Spleen (tissue), 11 donors: Measurements from ENCODE around the gene BLOC1S4. TPM values are rescaled to one million over a fixed set of nuclear protein-coding genes. Genes with fewer than 3 reads are reported as not detected.

ENCODE experiments used
- DNase-seq: peaks from one replicate; pipeline ENCODE4 v3.0.0-alpha.2; 2020
- H3K27ac ChIP-seq, 8 donors: fragments of 200-600 bp; sonication (generic) in 7 of 8; 1 replicate in 4 of 8; 2 replicates in 4 of 8; pipeline versions ENCODE4 v1.5.0 to v1.8.0; 2016 to 2021; ENCODE audit warnings: inconsistent platforms in 4 of 8, mild to moderate bottlenecking in 4 of 8, moderate library complexity in 1 of 8
- H3K27me3 ChIP-seq, 7 donors: fragments of 200-600 bp; sonication (generic) in 6 of 7; replicated peaks in 1 of 7; 1 replicate in 4 of 7; 2 replicates in 3 of 7; pipeline versions ENCODE4 v1.5.0 to v1.8.0; 2016 to 2021; ENCODE audit warnings: inconsistent platforms in 3 of 7, mild to moderate bottlenecking in 1 of 7
- H3K36me3 ChIP-seq, 6 donors: fragments of 200-600 bp; sonication (generic) in 5 of 6; 1 replicate in 4 of 6; 2 replicates in 2 of 6; pipeline versions ENCODE4 v1.5.0 to v1.8.0; 2016 to 2021; ENCODE audit warnings: inconsistent platforms in 2 of 6
- H3K4me1 ChIP-seq, 6 donors: fragments of 200-600 bp; sonication (generic) in 5 of 6; 1 replicate in 3 of 6; 2 replicates in 3 of 6; pipeline versions ENCODE4 v1.5.0 to v1.8.0; 2016 to 2021; ENCODE audit warnings: inconsistent platforms in 3 of 6
- H3K4me3 ChIP-seq, 8 donors: fragments of 200-600 bp; sonication (generic) in 7 of 8; 1 replicate in 4 of 8; 2 replicates in 4 of 8; pipeline versions ENCODE4 v1.5.0 to v1.8.0; 2016 to 2021; ENCODE audit warnings: inconsistent platforms in 4 of 8, mild to moderate bottlenecking in 4 of 8, moderate library complexity in 2 of 8
- H3K9me3 ChIP-seq, 8 donors: fragments of 200-600 bp; sonication (generic) in 7 of 8; 1 replicate in 4 of 8; 2 replicates in 4 of 8; pipeline versions ENCODE4 v1.5.0 to v1.8.0; 2016 to 2021; ENCODE audit warnings: inconsistent platforms in 4 of 8
- CTCF ChIP-seq, 11 experiments: fragments of 200-600 bp in 7 of 11; fragments of 450-650 bp in 4 of 11; sonication (generic) in 4 of 11; IDR thresholded peaks in 8 of 11; conservative IDR thresholded peaks in 3 of 11; 1 replicate in 7 of 11; 2 replicates in 4 of 11; pipeline versions ENCODE4 v1.4.0 to v1.8.0; 2016 to 2021; ENCODE audit warnings: antibody characterized with exemption in 11 of 11, inconsistent platforms in 4 of 11, mild to moderate bottlenecking in 1 of 11
- POLR2A ChIP-seq, 3 donors: fragments of 450-650 bp; IDR thresholded peaks; one replicate each; pipeline ENCODE4 v1.5.1; 2017; ENCODE audit warnings: antibody characterized with exemption in 3 of 3, mild to moderate bottlenecking in 1 of 3
- POLR2AphosphoS5 ChIP-seq, 3 donors: sonication (generic); formaldehyde crosslinking; IDR thresholded peaks; one replicate each; pipeline ENCODE4 v1.5.1; 2017; ENCODE audit warnings: antibody characterized with exemption in 3 of 3
- WGBS, 5 donors: extraction: QIAGEN DNeasy Blood & Tissue Kit in 3 of 5; methylation state at CpG; one replicate each; pipeline versions ENCODE4 v1.1.5 to v1.1.7; 2013 to 2018; 5-methylcytosine and 5-hydroxymethylcytosine counted together
- intact Hi-C: fragments of 100-400 bp; cut with DNase I; formaldehyde crosslinking; loops from one replicate; pipeline ENCODE4 v1.15.0; 2023; ENCODE audit warnings: low total_unique reads
- polyA plus RNA-seq, 3 donors: library from polyadenylated mRNA; stranded (reverse); fragments of 200-250 nt; gene quantifications; one replicate each; pipeline ENCODE4 v1.2.1, GENCODE V29; 2013
- total RNA-seq, 7 donors: library from RNA; depleted of rRNA in 3 of 7; stranded (reverse); fragments of >200 nt in 3 of 7; fragmentation: NEBNext Ultra II Directional in 4 of 7; extraction: Animal tissue kit (Norgen Biotek cat#: 25700) in 4 of 7; gene quantifications; one replicate each; pipeline versions ENCODE4 v1.1.0 to v1.2.1, GENCODE V29; 2016 to 2021
- donor health status: healthy with polysubstance abuse.
- donor health status: DM: no; HTN: no; CAD: no; lungs with moderate emphysema.
- donor health status: DM: no; HTN: no; CAD: no.
- donor health status: Bipolar disorder and iron deficiency.
- donor health status: healthy.
- donor health status: DM: no; HTN: no; CAD: no.
- donor health status: DM: yes; HTN: yes; CAD: no.

Gene BLOC1S4
- total and polyA plus RNA-seq, 10 donors: 13.4 to 24.2 (median 19.0) TPM

- intact Hi-C loops: no loop called here
- WGBS, 5 donors: 4 to 8% (median 5%) methylated on average over 28 to 40 of the region's 40 CpGs
- Histone ChIP-seq H3K36me3 (peaks cover 0 to 36% (median 0%) of the 10 kb centered on the region in 6 donors), H3K27ac (peak overlapping the region; percentile 82 to 92 (median 88)), H3K9me3 (peaks cover 0 to 4% (median 0%) of the 10 kb centered on the region in 8 donors), H3K27me3 (no peaks in the 10 kb centered on the region), H3K4me1 (peaks cover 28 to 50% (median 37%) of the 10 kb centered on the region in 6 donors), H3K4me3 (peak overlapping the region; percentile 72 to 88 (median 86))
- DNase-seq: no peak
- TF ChIP-seq POLR2A (IDR thresholded peaks at IDR 0.05): no peak
- TF ChIP-seq CTCF (IDR thresholded peaks at IDR 0.05 in 8 of 11, conservative IDR thresholded peaks at IDR 0.05 in 3 of 11): peak; percentile 12 to 63 (median 54)
- peak in 1 of 3 donors; percentile 51 for TF ChIP-seq POLR2AphosphoS5 (IDR thresholded peaks at IDR 0.05)
Observed at GRCh38 chr4:6674500-6675149, 41.3 kb upstream of the BLOC1S4 start.

GRCh38 chr4:6676722-6677558 lies 39.0 kb upstream of the BLOC1S4 start:
- Histone ChIP-seq H3K27ac (no peak overlapping the region), H3K4me1 (peaks cover 28 to 50% (median 37%) of the 10 kb centered on the region in 6 donors), H3K27me3 (no peaks in the 10 kb centered on the region), H3K9me3 (peaks cover 0 to 14% (median 6%) of the 10 kb centered on the region in 8 donors), H3K4me3 (peak overlapping the region in 1 of 8 donors; percentile 85), H3K36me3 (peaks cover 0 to 41% (median 0%) of the 10 kb centered on the region in 6 donors)
- DNase-seq: peak; percentile 70
- WGBS, 5 donors: 63 to 85% (median 76%) methylated on average over 21 of the region's 21 CpGs
- TF ChIP-seq CTCF (IDR thresholded peaks at IDR 0.05 in 8 of 11, conservative IDR thresholded peaks at IDR 0.05 in 3 of 11) (no peak), POLR2AphosphoS5 (IDR thresholded peaks at IDR 0.05) (peak in 2 of 3 donors; percentile 27 to 49)
- intact Hi-C loops: no loop called here

- H3K4me3 ChIP-seq: no peak overlapping the region
- peaks cover 0 to 38% (median 0%) of the 10 kb centered on the region in 6 donors for H3K36me3 ChIP-seq
- H3K4me1 ChIP-seq: peaks cover 20 to 37% (median 23%) of the 10 kb centered on the region in 6 donors
- no peaks in the 10 kb centered on the region for H3K27me3 ChIP-seq
- TF ChIP-seq POLR2A (IDR thresholded peaks at IDR 0.05) (no peak), POLR2AphosphoS5 (IDR thresholded peaks at IDR 0.05) (peak in 2 of 3 donors; percentile 10 to 40), CTCF (IDR thresholded peaks at IDR 0.05 in 8 of 11, conservative IDR thresholded peaks at IDR 0.05 in 3 of 11) (no peak)
- peaks cover 0 to 14% (median 6%) of the 10 kb centered on the region in 8 donors for H3K9me3 ChIP-seq
- DNase-seq: peak; percentile 37
- intact Hi-C loops: no loop called here
- no peak overlapping the region for H3K27ac ChIP-seq
- WGBS, 5 donors: 88 to 90% (median 89%) methylated on average over 8 to 10 of the region's 10 CpGs
Observed at GRCh38 chr4:6680372-6681034, 35.5 kb upstream of the BLOC1S4 start.
